Naive B cell (primary cell): ENCODE data around the gene WHRN. TPM values are rescaled to one million over a fixed set of nuclear protein-coding genes. Genes with fewer than 3 reads are reported as not detected.

Experiments
- ATAC-seq, 2 donors: fragments of 150-1000 bp; cut with Tn5 transposase; 2 replicates each; pipeline ENCODE4 v1.10.0; 2021; ENCODE audit warnings: low read depth in 2 of 2, mild to moderate bottlenecking in 2 of 2, moderate library complexity in 2 of 2
- DNase-seq: peaks from one replicate; pipeline ENCODE4 v3.0.0; 2022
- H3K27ac Mint-ChIP-seq, 6 donors: one replicate each; pipeline ENCODE4 v1.8.0; 2020 to 2022; ENCODE audit warnings: mild to moderate bottlenecking in 6 of 6, mixed read lengths in 6 of 6, moderate library complexity in 5 of 6, inconsistent platforms in 2 of 6
- H3K27me3 Mint-ChIP-seq, 3 donors: one replicate each; pipeline ENCODE4 v1.8.0; 2021 to 2022; ENCODE audit warnings: mixed read lengths in 3 of 3, mild to moderate bottlenecking in 1 of 3
- H3K36me3 Mint-ChIP-seq, 2 donors: one replicate each; pipeline ENCODE4 v1.8.0; 2020 to 2022; ENCODE audit warnings: mixed read lengths in 2 of 2, inconsistent platforms in 1 of 2, mild to moderate bottlenecking in 1 of 2
- H3K4me1 Mint-ChIP-seq, 3 donors: one replicate each; pipeline ENCODE4 v1.8.0; 2020 to 2022; ENCODE audit warnings: mixed read lengths in 3 of 3, inconsistent platforms in 1 of 3, mild to moderate bottlenecking in 1 of 3, moderate library complexity in 1 of 3
- H3K4me3 Mint-ChIP-seq, 8 donors: one replicate each; pipeline ENCODE4 v1.8.0; 2020 to 2022; ENCODE audit warnings: mild to moderate bottlenecking in 8 of 8, mixed read lengths in 8 of 8, moderate library complexity in 8 of 8, inconsistent platforms in 2 of 8
- H3K9me3 Mint-ChIP-seq, 7 donors: one replicate each; pipeline ENCODE4 v1.8.0; 2020 to 2022; ENCODE audit warnings: mixed read lengths in 7 of 7, mild to moderate bottlenecking in 5 of 7, inconsistent platforms in 2 of 7, moderate library complexity in 1 of 7
- polyA plus RNA-seq, 6 donors: library from polyadenylated mRNA; unstranded; fragments of 300-500 nt; fragmentation: Illumina TruSeq; gene quantifications; one replicate each; pipeline ENCODE4 v1.2.3, GENCODE V29; 2021; ENCODE audit warnings: low read depth in 6 of 6

Gene WHRN
- polyA plus RNA-seq, 6 donors from 2014 or later, result 0.27 to 2.0 (median 0.95) TPM

GRCh38 chr9:114445616-114446015, 59.7 kb downstream of the WHRN start:
- peaks cover 0 to 14% of the 10 kb centered on the region in 2 donors for H3K36me3 Mint-ChIP-seq

GRCh38 chr9:114442022-114442421, 63.3 kb downstream of the WHRN start:
- peaks cover 3 to 13% (median 9%) of the 10 kb centered on the region in 7 donors for H3K9me3 Mint-ChIP-seq
- ATAC-seq (no peak), DNase-seq (no peak)
- H3K4me1 Mint-ChIP-seq, result peaks cover 4 to 6% (median 4%) of the 10 kb centered on the region in 3 donors
- peaks cover 0 to 14% of the 10 kb centered on the region in 2 donors for H3K36me3 Mint-ChIP-seq
- H3K27me3 Mint-ChIP-seq, result no peaks in the 10 kb centered on the region
- no peak overlapping the region for H3K4me3 Mint-ChIP-seq
- H3K27ac Mint-ChIP-seq, result peak overlapping the region in 1 of 6 donors; percentile 17

More at GRCh38 chr9:114445616-114446015, 59.7 kb downstream of the WHRN start:
- Mint-ChIP-seq H3K27ac (peak overlapping the region in 3 of 6 donors; percentile 7 to 59 (median 29)), H3K4me3 (no peak overlapping the region), H3K27me3 (no peaks in the 10 kb centered on the region), H3K9me3 (peaks cover 3 to 13% (median 9%) of the 10 kb centered on the region in 7 donors), H3K4me1 (peaks cover 28 to 42% (median 36%) of the 10 kb centered on the region in 3 donors)
- no peak for DNase-seq
- ATAC-seq, result no peak

- no peaks in the 10 kb centered on the region for H3K9me3 Mint-ChIP-seq
- ATAC-seq, result no peak
- peak overlapping the region in 1 of 6 donors; percentile 53 for H3K27ac Mint-ChIP-seq
- no peaks in the 10 kb centered on the region for H3K36me3 Mint-ChIP-seq
- no peak overlapping the region for H3K4me3 Mint-ChIP-seq
- H3K4me1 Mint-ChIP-seq, result peaks cover 0 to 2% (median 0%) of the 10 kb centered on the region in 3 donors
- no peaks in the 10 kb centered on the region for H3K27me3 Mint-ChIP-seq
- no peak for DNase-seq
Measured at GRCh38 chr9:114437401-114437893, 67.8 kb downstream of the WHRN start.

GRCh38 chr9:114434878-114435311, 70.4 kb downstream of the WHRN start:
- DNase-seq, result peak; percentile 42
- Mint-ChIP-seq H3K4me1 (peaks cover 0 to 2% (median 0%) of the 10 kb centered on the region in 3 donors), H3K27me3 (no peaks in the 10 kb centered on the region), H3K4me3 (no peak overlapping the region), H3K36me3 (no peaks in the 10 kb centered on the region), H3K27ac (no peak overlapping the region), H3K9me3 (no peaks in the 10 kb centered on the region)
- ATAC-seq, result peak in 1 of 2 donors; percentile 62

- ATAC-seq (no peak), DNase-seq (no peak)
- peaks cover 0 to 2% (median 0%) of the 10 kb centered on the region in 3 donors for H3K4me1 Mint-ChIP-seq
- no peaks in the 10 kb centered on the region for H3K9me3 Mint-ChIP-seq
- H3K36me3 Mint-ChIP-seq, result no peaks in the 10 kb centered on the region
- no peak overlapping the region for H3K4me3 Mint-ChIP-seq
- peak overlapping the region in 1 of 6 donors; percentile 43 for H3K27ac Mint-ChIP-seq
- no peaks in the 10 kb centered on the region for H3K27me3 Mint-ChIP-seq
Measured at GRCh38 chr9:114433720-114434255, 71.5 kb downstream of the WHRN start.

GRCh38 chr9:114433086-114433485, 72.2 kb downstream of the WHRN start:
- Mint-ChIP-seq H3K27me3 (no peaks in the 10 kb centered on the region), H3K9me3 (no peaks in the 10 kb centered on the region), H3K4me1 (peaks cover 0 to 2% (median 0%) of the 10 kb centered on the region in 3 donors), H3K27ac (peak overlapping the region in 1 of 6 donors; percentile 48), H3K4me3 (no peak overlapping the region), H3K36me3 (no peaks in the 10 kb centered on the region)
- DNase-seq, result no peak
- ATAC-seq, result no peak

GRCh38 chr9:114432323-114433067, 72.8 kb downstream of the WHRN start:
- Mint-ChIP-seq H3K4me3 (peak overlapping the region in 1 of 8 donors; percentile 31), H3K36me3 (no peaks in the 10 kb centered on the region), H3K4me1 (peaks cover 0 to 2% (median 0%) of the 10 kb centered on the region in 3 donors), H3K9me3 (no peaks in the 10 kb centered on the region), H3K27me3 (no peaks in the 10 kb centered on the region), H3K27ac (peak overlapping the region in 2 of 6 donors; percentile 2 to 33)
- no peak for ATAC-seq
- no peak for DNase-seq

- Mint-ChIP-seq H3K4me3 (no peak overlapping the region), H3K9me3 (no peaks in the 10 kb centered on the region), H3K27me3 (no peaks in the 10 kb centered on the region), H3K27ac (peak overlapping the region in 4 of 6 donors; percentile 24 to 75 (median 40)), H3K36me3 (no peaks in the 10 kb centered on the region), H3K4me1 (peaks cover 0 to 2% (median 0%) of the 10 kb centered on the region in 3 donors)
- ATAC-seq (no peak), DNase-seq (no peak)
Measured at GRCh38 chr9:114431770-114432169, 73.5 kb downstream of the WHRN start.

GRCh38 chr9:114431003-114431402, 74.3 kb downstream of the WHRN start:
- ATAC-seq (no peak), DNase-seq (no peak)
- H3K36me3 Mint-ChIP-seq, result no peaks in the 10 kb centered on the region
- peaks cover 0 to 2% (median 0%) of the 10 kb centered on the region in 3 donors for H3K4me1 Mint-ChIP-seq
- peak overlapping the region in 1 of 6 donors; percentile 72 for H3K27ac Mint-ChIP-seq
- no peak overlapping the region for H3K4me3 Mint-ChIP-seq
- peaks cover 0 to 1% (median 0%) of the 10 kb centered on the region in 3 donors for H3K27me3 Mint-ChIP-seq
- no peaks in the 10 kb centered on the region for H3K9me3 Mint-ChIP-seq

- Mint-ChIP-seq H3K36me3 (no peaks in the 10 kb centered on the region), H3K27me3 (peaks cover 0 to 7% (median 0%) of the 10 kb centered on the region in 3 donors), H3K4me3 (no peak overlapping the region), H3K4me1 (peaks cover 0 to 2% (median 0%) of the 10 kb centered on the region in 3 donors), H3K9me3 (no peaks in the 10 kb centered on the region), H3K27ac (no peak overlapping the region)
- ATAC-seq (no peak), DNase-seq (no peak)
Measured at GRCh38 chr9:114430457-114430856, 74.8 kb downstream of the WHRN start.

- ATAC-seq, result no peak
- H3K27ac Mint-ChIP-seq, result no peak overlapping the region
Measured at GRCh38 chr9:114429488-114429887, 75.8 kb downstream of the WHRN start.

GRCh38 chr9:114428466-114428865, 76.8 kb downstream of the WHRN start:
- ATAC-seq, result no peak
- Mint-ChIP-seq H3K4me1 (no peaks in the 10 kb centered on the region), H3K36me3 (no peaks in the 10 kb centered on the region), H3K9me3 (no peaks in the 10 kb centered on the region), H3K27me3 (peaks cover 0 to 11% (median 0%) of the 10 kb centered on the region in 3 donors), H3K27ac (peak overlapping the region in 2 of 6 donors; percentile 29 to 58), H3K4me3 (no peak overlapping the region)
- DNase-seq, result no peak

More at GRCh38 chr9:114429488-114429887, 75.8 kb downstream of the WHRN start:
- H3K4me1 Mint-ChIP-seq, result peaks cover 0 to 2% (median 0%) of the 10 kb centered on the region in 3 donors
- peaks cover 0 to 11% (median 0%) of the 10 kb centered on the region in 3 donors for H3K27me3 Mint-ChIP-seq
- H3K9me3 Mint-ChIP-seq, result no peaks in the 10 kb centered on the region
- DNase-seq, result no peak
- no peak overlapping the region for H3K4me3 Mint-ChIP-seq
- no peaks in the 10 kb centered on the region for H3K36me3 Mint-ChIP-seq

- Mint-ChIP-seq H3K27ac (peak overlapping the region in 1 of 6 donors; percentile 42), H3K4me3 (peak overlapping the region in 1 of 8 donors; percentile 35), H3K36me3 (no peaks in the 10 kb centered on the region), H3K9me3 (no peaks in the 10 kb centered on the region), H3K27me3 (peaks cover 0 to 11% (median 0%) of the 10 kb centered on the region in 3 donors), H3K4me1 (no peaks in the 10 kb centered on the region)
- ATAC-seq, result no peak
- DNase-seq, result no peak
Measured at GRCh38 chr9:114427644-114428043, 77.6 kb downstream of the WHRN start.
